HG03196 (cell line): ENCODE results near the gene CFAP92.

Experiments used
- ATAC-seq: cut with Tn5 transposase; IDR thresholded peaks from one replicate; pipeline ENCODE4 v1.9.1; 2021; ENCODE audit not compliant: unreplicated experiment

CFAP92 gene

GRCh38 chr3:128988286-128988685, 5.6 kb downstream of the CFAP92 start:
- ATAC-seq = no peak

- no peak for ATAC-seq
Observed at GRCh38 chr3:128987302-128988100, 6.4 kb downstream of the CFAP92 start.

GRCh38 chr3:128984596-128984995, 9.3 kb downstream of the CFAP92 start:
- no peak for ATAC-seq

- no peak for ATAC-seq
Observed at GRCh38 chr3:128983293-128984069, 10.4 kb downstream of the CFAP92 start.

- no peak for ATAC-seq
Observed at GRCh38 chr3:128975276-128975675, 18.6 kb downstream of the CFAP92 start.

- no peak for ATAC-seq
Observed at GRCh38 chr3:128973988-128974564, 19.8 kb downstream of the CFAP92 start.

GRCh38 chr3:128971421-128972100, 22.3 kb downstream of the CFAP92 start:
- ATAC-seq = no peak

GRCh38 chr3:128970740-128971047, 23.2 kb downstream of the CFAP92 start:
- no peak for ATAC-seq

GRCh38 chr3:128969993-128970739, 23.7 kb downstream of the CFAP92 start:
- no peak for ATAC-seq

GRCh38 chr3:128967748-128968355, 26.0 kb downstream of the CFAP92 start:
- no peak for ATAC-seq

- no peak for ATAC-seq
Observed at GRCh38 chr3:128965818-128966217, 28.1 kb downstream of the CFAP92 start.

- no peak for ATAC-seq
Observed at GRCh38 chr3:128965280-128965679, 28.6 kb downstream of the CFAP92 start.

- ATAC-seq = no peak
Observed at GRCh38 chr3:128956440-128956839, 37.4 kb downstream of the CFAP92 start.

- no peak for ATAC-seq
Observed at GRCh38 chr3:128950223-128950938, 43.5 kb downstream of the CFAP92 start.

GRCh38 chr3:128949158-128949557, 44.7 kb downstream of the CFAP92 start:
- ATAC-seq = no peak

- no peak for ATAC-seq
Observed at GRCh38 chr3:128946411-128946810, 47.5 kb downstream of the CFAP92 start.

GRCh38 chr3:128945878-128946175, 48.0 kb downstream of the CFAP92 start:
- ATAC-seq = no peak

GRCh38 chr3:128945041-128945877, 48.6 kb downstream of the CFAP92 start:
- no peak for ATAC-seq
